ENCODE data around the gene DCPS.
A peak's percentile ranks its signal among the peaks of the same experiment; 100 is the strongest.

DNA sequence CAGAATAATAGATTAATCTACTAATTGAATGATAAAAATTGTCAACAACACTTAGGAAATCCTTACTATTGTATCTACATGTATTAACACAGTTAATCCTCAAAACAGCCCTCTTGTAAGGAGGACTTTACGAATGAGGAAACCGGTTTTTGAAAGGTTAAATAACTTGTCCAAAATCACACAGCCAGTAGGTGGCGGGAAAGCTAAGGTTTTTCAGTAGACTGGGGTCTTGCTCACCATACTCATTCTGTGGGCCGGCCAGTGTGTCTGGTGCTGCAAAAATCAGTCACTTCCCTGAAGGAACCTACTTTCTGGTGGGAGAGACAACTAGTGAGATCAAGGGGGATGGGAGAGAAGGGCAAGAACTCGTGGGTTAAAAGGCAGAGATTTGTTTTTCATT lies 3.8 kb downstream of the DCPS start:
- TF ChIP-seq YY1 (IDR thresholded peaks at IDR 0.05; ENCODE audit: low read depth) (no peak), EGR1 (IDR thresholded peaks at IDR 0.05) (no peak), EP300 (IDR thresholded peaks at IDR 0.05; ENCODE audit: borderline replicate concordance) (no peak), TAF1 (IDR thresholded peaks at IDR 0.05; ENCODE audit: low read depth) (no peak), RAD21 (IDR thresholded peaks at IDR 0.05; ENCODE audit: low read depth) (peak; percentile 28; the same call in 1 of the 2 replicates), ZBTB7A (IDR thresholded peaks at IDR 0.05; ENCODE audit: low read depth) (no peak)
- TF ChIP-seq, protein P1, sequence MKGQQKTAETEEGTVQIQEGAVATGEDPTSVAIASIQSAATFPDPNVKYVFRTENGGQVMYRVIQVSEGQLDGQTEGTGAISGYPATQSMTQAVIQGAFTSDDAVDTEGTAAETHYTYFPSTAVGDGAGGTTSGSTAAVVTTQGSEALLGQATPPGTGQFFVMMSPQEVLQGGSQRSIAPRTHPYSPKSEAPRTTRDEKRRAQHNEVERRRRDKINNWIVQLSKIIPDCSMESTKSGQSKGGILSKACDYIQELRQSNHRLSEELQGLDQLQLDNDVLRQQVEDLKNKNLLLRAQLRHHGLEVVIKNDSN (IDR thresholded peaks at IDR 0.05), result no peak
- TF ChIP-seq, protein P2, sequence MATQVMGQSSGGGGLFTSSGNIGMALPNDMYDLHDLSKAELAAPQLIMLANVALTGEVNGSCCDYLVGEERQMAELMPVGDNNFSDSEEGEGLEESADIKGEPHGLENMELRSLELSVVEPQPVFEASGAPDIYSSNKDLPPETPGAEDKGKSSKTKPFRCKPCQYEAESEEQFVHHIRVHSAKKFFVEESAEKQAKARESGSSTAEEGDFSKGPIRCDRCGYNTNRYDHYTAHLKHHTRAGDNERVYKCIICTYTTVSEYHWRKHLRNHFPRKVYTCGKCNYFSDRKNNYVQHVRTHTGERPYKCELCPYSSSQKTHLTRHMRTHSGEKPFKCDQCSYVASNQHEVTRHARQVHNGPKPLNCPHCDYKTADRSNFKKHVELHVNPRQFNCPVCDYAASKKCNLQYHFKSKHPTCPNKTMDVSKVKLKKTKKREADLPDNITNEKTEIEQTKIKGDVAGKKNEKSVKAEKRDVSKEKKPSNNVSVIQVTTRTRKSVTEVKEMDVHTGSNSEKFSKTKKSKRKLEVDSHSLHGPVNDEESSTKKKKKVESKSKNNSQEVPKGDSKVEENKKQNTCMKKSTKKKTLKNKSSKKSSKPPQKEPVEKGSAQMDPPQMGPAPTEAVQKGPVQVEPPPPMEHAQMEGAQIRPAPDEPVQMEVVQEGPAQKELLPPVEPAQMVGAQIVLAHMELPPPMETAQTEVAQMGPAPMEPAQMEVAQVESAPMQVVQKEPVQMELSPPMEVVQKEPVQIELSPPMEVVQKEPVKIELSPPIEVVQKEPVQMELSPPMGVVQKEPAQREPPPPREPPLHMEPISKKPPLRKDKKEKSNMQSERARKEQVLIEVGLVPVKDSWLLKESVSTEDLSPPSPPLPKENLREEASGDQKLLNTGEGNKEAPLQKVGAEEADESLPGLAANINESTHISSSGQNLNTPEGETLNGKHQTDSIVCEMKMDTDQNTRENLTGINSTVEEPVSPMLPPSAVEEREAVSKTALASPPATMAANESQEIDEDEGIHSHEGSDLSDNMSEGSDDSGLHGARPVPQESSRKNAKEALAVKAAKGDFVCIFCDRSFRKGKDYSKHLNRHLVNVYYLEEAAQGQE (IDR thresholded peaks at IDR 0.05; ENCODE audit: low read depth), result no peak

Measured in Ishikawa (cell line).